Stimulated activated CD8-positive, alpha-beta memory T cell treated with anti-CD3 and anti-CD28 coated beads, Interleukin-2, amount 100 ng/mL, for 48 hours (primary cell): ENCODE results near the gene LPIN3.
A peak's percentile ranks its signal among the peaks of the same experiment; 100 is the strongest.

Source experiments
- DNase-seq, 2 donors: peaks; one replicate each; pipeline ENCODE4 v3.0.0-alpha.2; 2020; ENCODE audit warnings: low read depth in 2 of 2

Gene LPIN3

GRCh38 chr20:41320976-41321375 lies 19.6 kb upstream of the LPIN3 start:
- no peak for DNase-seq

- no peak for DNase-seq
Observed at GRCh38 chr20:41327178-41327577, 13.4 kb upstream of the LPIN3 start.

DNA sequence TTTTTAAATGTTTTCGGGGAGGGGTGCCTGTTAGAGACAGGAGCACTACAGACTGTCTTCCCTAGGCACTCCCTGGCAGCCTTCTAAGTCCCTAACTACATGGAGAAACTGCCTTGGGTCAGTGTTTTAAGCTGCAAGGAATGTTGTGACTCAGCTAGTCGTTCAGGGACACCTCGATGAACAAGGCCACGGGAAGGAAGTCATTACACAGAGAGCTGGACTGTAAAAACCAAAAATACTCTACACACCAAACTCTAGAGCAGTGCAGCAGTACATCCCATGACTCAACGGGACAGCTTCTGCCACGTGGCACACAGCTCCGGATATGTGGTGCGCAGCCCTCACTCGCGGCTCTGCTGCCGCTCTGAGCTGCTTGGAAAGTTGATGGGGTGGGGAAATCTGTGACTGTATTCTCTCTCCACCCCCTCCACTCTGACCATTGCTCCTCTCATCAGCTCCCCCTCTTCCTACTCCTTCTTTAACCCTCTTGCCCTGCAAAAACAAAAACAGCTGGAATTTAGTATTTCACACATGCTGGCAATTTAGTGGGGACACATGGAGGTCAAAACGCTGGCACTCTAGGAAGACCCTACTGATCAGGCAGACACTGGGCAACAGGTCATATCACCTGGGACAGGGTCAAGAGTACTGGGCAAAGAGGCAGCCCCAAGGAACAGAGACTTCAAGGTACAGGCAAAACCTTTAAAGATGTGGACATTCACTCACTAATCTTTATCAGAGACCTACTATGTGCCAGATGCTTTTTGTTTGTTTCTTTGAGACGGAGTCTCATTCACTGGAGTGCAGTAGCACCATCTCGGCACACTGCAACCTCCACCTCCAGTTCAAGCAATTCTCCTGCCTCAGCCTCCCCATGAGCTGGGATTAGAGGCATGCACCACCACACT lies 10.9 kb upstream of the LPIN3 start:
- DNase-seq, result peak; percentile 48 to 52

DNA sequence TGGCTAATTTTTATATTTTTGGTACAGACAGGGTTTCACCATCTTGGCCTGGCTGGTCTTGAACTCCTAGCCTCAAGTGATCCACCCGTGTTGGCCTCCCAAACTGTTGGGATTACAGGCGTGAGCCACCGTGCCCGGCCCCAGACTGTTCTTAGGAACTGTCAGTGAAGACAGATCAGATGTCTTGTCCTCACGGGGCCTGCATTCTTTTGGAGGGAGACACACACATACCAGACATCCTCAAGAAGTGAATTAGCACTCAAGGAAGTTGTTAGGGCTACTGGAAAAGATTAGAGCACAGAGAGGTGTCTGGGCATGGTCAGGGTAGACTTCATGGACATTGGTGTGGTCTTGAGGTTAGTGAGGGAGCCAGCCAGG lies 10.3 kb upstream of the LPIN3 start:
- no peak for DNase-seq

- DNase-seq, result no peak
Observed at GRCh38 chr20:41330941-41331340, 9.7 kb upstream of the LPIN3 start.

GRCh38 chr20:41331731-41332130 lies 8.9 kb upstream of the LPIN3 start:
- no peak for DNase-seq

DNA sequence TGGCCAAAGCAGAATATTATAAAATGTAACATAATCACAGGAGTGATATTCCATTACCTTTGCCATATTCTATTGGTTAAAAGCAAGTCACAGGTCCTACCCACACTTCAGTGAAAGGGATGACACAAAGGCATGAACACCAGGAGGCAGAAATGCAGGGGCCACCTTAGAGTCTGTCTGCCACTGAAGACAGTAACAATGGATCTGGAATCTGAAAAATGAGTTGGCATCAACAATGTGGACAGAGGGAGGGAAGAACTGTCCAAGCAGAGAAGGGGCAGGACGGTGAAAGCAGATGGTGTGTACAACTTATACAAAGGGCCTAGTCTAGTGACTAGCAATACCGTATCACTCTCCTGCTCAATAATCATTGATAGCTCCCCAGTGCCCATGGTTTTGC lies 6.6 kb upstream of the LPIN3 start:
- no peak for DNase-seq

GRCh38 chr20:41334443-41335421 lies 5.9 kb upstream of the LPIN3 start:
- DNase-seq, result no peak

DNA sequence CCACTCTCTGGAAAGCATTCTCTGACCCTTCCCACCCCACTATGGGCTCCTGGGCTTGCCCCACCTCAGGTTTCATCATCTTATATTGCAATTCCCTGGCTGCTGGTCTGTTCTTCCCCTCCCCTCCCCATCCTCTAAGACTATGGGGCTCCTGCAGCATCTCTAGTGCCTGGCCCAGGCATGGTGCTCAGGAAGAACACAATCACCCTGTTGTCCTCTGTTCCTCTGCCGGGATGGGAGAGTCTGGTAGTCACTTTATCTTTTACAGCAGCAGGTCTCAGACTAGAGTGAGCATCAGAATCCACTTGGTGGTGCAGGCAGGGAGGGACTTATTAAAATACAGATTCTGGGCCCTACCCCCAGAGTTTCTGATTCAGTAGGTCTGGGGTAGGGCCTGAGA lies 5.0 kb upstream of the LPIN3 start:
- no peak for DNase-seq

GRCh38 chr20:41336711-41337492 lies 3.7 kb upstream of the LPIN3 start:
- DNase-seq, result no peak

DNA sequence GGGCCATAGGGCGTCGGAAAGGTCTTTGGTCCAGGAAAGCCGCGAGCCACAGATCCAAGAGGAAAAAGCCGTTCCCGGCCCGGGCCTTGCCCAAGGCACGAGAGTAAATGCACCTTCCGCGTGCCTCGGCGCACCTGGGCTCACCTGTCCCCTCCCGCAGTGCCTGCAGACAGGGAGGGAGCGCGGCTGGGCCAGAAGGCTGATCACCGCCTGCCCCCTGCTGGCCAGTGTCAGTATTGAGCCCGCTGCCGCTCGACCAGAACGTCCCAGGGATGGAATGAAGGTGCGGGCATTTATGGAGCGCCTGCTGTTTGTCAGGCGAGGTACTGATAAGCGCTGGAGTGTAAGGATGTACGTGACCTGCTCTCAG lies 679 bp upstream of the LPIN3 start:
- peak; percentile 78 to 82 for DNase-seq

- no peak for DNase-seq
Observed at GRCh38 chr20:41342474-41343464, 2.1 kb downstream of the LPIN3 start.

DNA sequence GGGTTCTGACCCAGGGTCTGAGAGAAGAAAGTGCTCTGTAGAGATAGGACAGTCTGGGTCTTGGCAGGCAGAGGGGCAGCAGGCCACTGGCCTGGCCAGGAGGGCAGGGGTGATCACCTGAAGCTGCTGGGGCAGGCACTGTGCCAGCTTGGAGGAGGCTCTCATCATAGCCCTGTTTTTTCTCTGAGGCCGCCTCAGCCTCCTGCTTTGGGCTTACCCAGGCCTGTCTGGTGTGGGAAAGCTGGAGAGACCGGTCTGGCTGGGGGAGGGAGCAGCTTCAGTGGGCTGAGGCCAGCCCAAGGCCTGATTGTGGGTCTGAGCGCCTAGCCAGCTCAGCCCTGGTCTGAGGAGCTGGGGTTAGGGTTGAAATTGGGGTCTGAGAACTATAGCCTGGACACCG lies 3.9 kb downstream of the LPIN3 start:
- no peak for DNase-seq

- no peak for DNase-seq
Observed at GRCh38 chr20:41344938-41345728, 4.5 kb downstream of the LPIN3 start.

DNA sequence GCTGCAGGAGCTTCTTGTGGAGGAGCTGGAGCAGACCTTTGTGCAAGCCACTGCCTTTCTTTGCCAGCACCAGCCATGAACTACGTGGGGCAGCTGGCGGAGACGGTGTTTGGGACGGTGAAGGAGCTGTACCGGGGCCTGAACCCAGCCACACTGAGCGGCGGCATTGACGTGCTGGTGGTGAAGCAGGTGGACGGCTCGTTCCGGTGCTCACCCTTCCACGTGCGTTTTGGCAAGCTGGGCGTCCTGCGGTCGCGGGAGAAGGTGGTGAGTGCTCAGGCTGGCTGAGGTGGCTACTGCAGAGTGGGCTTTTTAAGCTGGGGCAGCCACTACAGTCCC lies 5.1 kb downstream of the LPIN3 start:
- DNase-seq, result no peak

DNA sequence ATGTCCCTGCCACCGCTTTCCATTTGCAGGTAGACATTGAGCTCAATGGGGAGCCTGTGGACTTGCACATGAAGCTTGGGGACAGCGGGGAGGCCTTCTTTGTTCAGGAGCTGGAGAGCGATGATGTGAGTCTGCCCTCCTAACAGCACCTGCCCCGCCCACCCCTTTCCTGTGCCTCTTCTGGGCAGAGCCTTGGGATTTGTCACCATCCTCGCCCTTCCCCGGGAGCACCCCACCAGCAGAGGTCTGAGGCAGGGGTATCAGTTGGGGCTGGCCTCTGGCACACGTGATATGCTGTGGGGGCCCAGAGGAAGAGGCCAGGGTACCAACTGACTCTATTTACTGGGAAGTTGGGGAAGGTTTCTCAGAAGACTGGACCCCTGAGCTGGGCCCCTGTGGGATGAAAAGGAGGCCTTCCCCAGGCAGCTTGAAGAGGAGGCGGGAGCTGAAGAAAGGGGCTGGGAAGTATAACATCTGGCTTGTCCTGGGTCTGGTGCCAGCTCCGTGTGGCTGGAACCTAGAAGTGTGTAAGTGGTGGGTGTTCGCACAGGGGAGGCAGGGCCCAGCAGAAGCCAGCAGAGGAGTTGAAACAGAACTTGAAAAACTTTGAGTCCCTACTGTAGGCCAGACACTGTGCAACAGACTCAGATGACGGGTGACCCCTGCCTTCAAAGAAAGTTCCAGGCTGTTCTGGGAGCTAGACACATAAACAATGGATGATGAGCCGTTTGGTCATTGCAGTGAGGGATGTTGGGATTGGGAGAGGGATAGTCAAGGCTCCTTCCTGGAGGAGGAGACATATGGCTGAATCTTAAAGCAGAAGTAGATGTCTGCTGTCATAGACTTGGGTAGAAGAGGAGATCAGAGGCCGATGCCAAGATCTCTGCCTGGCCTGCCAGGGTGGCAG lies 7.2 kb downstream of the LPIN3 start:
- DNase-seq, result no peak

- no peak for DNase-seq
Observed at GRCh38 chr20:41348430-41349172, 8.0 kb downstream of the LPIN3 start.

- DNase-seq, result no peak
Observed at GRCh38 chr20:41349266-41349665, 8.6 kb downstream of the LPIN3 start.
